ENCODE data around the gene ASS1. TPM values are rescaled to one million over a fixed set of nuclear protein-coding genes. Genes with fewer than 3 reads are reported as not detected.
"Not testable (repeated sequence)": the region's sequence is repeated elsewhere in the genome, so short reads cannot be mapped to it uniquely, and the experiment has no call there.

ASS1 gene
- total and polyA plus RNA-seq, 2 donors (not counting 1 experiment from before 2014, with no cell fraction given) = 0.30 to 0.44 TPM

DNA sequence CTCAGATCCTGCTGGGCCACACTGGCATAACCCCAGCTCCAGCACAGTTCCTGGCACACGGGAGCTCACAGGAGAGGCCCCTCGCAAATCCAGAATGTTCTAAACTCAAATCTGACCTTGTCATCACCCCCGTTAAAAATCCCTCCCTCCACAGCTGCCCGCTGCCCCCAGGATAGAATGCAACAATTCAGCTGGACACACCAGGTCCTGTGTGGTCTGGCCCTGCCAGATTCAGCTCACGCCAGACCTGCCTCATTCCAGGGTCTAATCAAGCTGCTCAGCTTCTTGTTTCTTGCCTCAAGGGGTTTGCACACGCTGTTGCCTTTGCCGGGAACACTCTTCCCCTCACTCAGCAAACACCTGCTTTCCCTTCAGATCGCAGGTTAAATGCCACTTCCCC is 45.0 kb upstream of the ASS1 start:
- CTCF ChIA-PET = no interaction called here
- intact Hi-C loops (cut with micrococcal nuclease) = no loop called here
- ATAC-seq (ENCODE audit: low read depth) = no peak

DNA sequence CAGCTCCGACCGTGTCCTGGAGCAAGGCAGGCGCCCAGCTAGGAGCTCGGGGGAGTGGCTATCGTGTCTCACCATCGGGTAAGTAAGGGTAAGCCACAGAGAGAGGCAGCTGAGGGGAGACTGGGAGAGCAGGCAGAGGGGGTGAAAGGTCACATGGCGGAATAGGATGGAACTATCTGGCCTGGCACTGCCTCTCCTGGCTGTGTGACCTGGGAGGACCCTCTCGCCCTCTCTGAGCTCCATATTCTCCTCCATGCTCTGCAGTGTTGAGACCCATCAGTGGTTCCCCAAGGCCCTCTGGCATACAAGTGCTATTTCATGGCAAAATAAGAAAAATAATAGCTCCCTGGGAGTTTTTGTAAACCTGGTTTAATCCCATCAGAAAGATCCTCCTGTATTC is 43.9 kb upstream of the ASS1 start:
- H3K36me3 ChIP-seq (replicated peaks in 1 of 2; ENCODE audit: control extremely low read depth in 1 of 2, control insufficient read depth in 1 of 2, extremely low read depth in 1 of 2, insufficient read depth in 2 of 2, low read length in 1 of 2) = no peaks in the 10 kb centered on the region
- no peaks in the 10 kb centered on the region for H4K20me1 ChIP-seq (ENCODE audit: control insufficient read depth, insufficient read depth, low read length, poor library complexity, severe bottlenecking)
- Mint-ChIP-seq H3K27me3 (peaks cover 10% of the 10 kb centered on the region), H3K27ac (no peak overlapping the region), H3K4me1 (no peaks in the 10 kb centered on the region), H3K4me3 (no peak overlapping the region), H3K9me3 (ENCODE audit: insufficient read depth) (peaks cover 2% of the 10 kb centered on the region)
- DNase-seq (no peak), ATAC-seq (ENCODE audit: low read depth) (no peak)
- H3K9me3 ChIP-seq (ENCODE audit: control extremely low read depth in 1 of 3, control insufficient read depth in 2 of 3, insufficient read depth in 1 of 3, low read length in 2 of 3) = peaks cover 0 to 5% (median 0%) of the 10 kb centered on the region in 3 donors
- ChIA-PET POLR2A (no interaction called here), CTCF (interaction anchor here (1.2 kb wide), 1 partner anchor 315 kb away, joined by 3 read pairs; no protein-coding TSS in a partner anchor)
- no peaks in the 10 kb centered on the region for H3K4me1 ChIP-seq (ENCODE audit: control insufficient read depth in 2 of 2, insufficient read depth in 2 of 2, low read length in 2 of 2)
- TF ChIP-seq, protein P1, sequence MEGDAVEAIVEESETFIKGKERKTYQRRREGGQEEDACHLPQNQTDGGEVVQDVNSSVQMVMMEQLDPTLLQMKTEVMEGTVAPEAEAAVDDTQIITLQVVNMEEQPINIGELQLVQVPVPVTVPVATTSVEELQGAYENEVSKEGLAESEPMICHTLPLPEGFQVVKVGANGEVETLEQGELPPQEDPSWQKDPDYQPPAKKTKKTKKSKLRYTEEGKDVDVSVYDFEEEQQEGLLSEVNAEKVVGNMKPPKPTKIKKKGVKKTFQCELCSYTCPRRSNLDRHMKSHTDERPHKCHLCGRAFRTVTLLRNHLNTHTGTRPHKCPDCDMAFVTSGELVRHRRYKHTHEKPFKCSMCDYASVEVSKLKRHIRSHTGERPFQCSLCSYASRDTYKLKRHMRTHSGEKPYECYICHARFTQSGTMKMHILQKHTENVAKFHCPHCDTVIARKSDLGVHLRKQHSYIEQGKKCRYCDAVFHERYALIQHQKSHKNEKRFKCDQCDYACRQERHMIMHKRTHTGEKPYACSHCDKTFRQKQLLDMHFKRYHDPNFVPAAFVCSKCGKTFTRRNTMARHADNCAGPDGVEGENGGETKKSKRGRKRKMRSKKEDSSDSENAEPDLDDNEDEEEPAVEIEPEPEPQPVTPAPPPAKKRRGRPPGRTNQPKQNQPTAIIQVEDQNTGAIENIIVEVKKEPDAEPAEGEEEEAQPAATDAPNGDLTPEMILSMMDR (IDR thresholded peaks at IDR 0.05) = no peak
- no peak for TF ChIP-seq EZH2 (IDR thresholded peaks at IDR 0.05; ENCODE audit: borderline replicate concordance, insufficient read depth, low read depth, low read length, poor library complexity, severe bottlenecking)
- no peak overlapping the region for H2AFZ ChIP-seq (ENCODE audit: insufficient read depth, low read depth, low read length, poor library complexity, severe bottlenecking)
- H3K9ac ChIP-seq (ENCODE audit: low read length) = no peak overlapping the region
- H3K27ac ChIP-seq (ENCODE audit: low read length in 2 of 2) = no peak overlapping the region
- no peaks in the 10 kb centered on the region for H3K79me2 ChIP-seq (ENCODE audit: control insufficient read depth, insufficient read depth, low read length)
- intact Hi-C loops (cut with micrococcal nuclease) = no loop called here
- H3K4me3 ChIP-seq (ENCODE audit: control extremely low read depth in 1 of 5, extremely low read depth in 1 of 5, insufficient read depth in 1 of 5, low read depth in 2 of 5, low read length in 4 of 5) = no peak overlapping the region
- 93% methylated on average over 7 of the region's 8 CpGs for WGBS (ENCODE audit: insufficient coverage)
- H3K27me3 ChIP-seq (replicated peaks in 1 of 4; ENCODE audit: control extremely low read depth in 1 of 4, control insufficient read depth in 3 of 4, insufficient read depth in 4 of 4, low read length in 3 of 4) = no peaks in the 10 kb centered on the region
- no peak overlapping the region for H3K4me2 ChIP-seq (replicated peaks; ENCODE audit: low read depth, low read length, poor library complexity, severe bottlenecking)

More for the DNA sequence above, 45.0 kb upstream of the ASS1 start:
- Histone ChIP-seq H3K9me3 (ENCODE audit: control extremely low read depth in 1 of 3, control insufficient read depth in 2 of 3, insufficient read depth in 1 of 3, low read length in 2 of 3) (peaks cover 0 to 8% (median 0%) of the 10 kb centered on the region in 3 donors), H3K4me3 (ENCODE audit: control extremely low read depth in 1 of 5, extremely low read depth in 1 of 5, insufficient read depth in 1 of 5, low read depth in 2 of 5, low read length in 4 of 5) (no peak overlapping the region), H3K9ac (ENCODE audit: low read length) (no peak overlapping the region), H3K36me3 (replicated peaks in 1 of 2; ENCODE audit: control extremely low read depth in 1 of 2, control insufficient read depth in 1 of 2, extremely low read depth in 1 of 2, insufficient read depth in 2 of 2, low read length in 1 of 2) (no peaks in the 10 kb centered on the region), H3K27ac (ENCODE audit: low read length in 2 of 2) (no peak overlapping the region), H4K20me1 (ENCODE audit: control insufficient read depth, insufficient read depth, low read length, poor library complexity, severe bottlenecking) (no peaks in the 10 kb centered on the region), H3K4me1 (ENCODE audit: control insufficient read depth in 2 of 2, insufficient read depth in 2 of 2, low read length in 2 of 2) (no peaks in the 10 kb centered on the region), H3K79me2 (ENCODE audit: control insufficient read depth, insufficient read depth, low read length) (no peaks in the 10 kb centered on the region), H3K27me3 (replicated peaks in 1 of 4; ENCODE audit: control extremely low read depth in 1 of 4, control insufficient read depth in 3 of 4, insufficient read depth in 4 of 4, low read length in 3 of 4) (no peaks in the 10 kb centered on the region), H2AFZ (ENCODE audit: insufficient read depth, low read depth, low read length, poor library complexity, severe bottlenecking) (no peak overlapping the region), H3K4me2 (replicated peaks; ENCODE audit: low read depth, low read length, poor library complexity, severe bottlenecking) (no peak overlapping the region)
- Mint-ChIP-seq H3K9me3 (ENCODE audit: insufficient read depth) (peaks cover 2% of the 10 kb centered on the region), H3K4me1 (no peaks in the 10 kb centered on the region), H3K4me3 (no peak overlapping the region), H3K27me3 (peaks cover 10% of the 10 kb centered on the region), H3K27ac (no peak overlapping the region)
- POLR2A ChIA-PET = no interaction called here
- no peak for DNase-seq
- no peak for TF ChIP-seq EZH2 (IDR thresholded peaks at IDR 0.05; ENCODE audit: borderline replicate concordance, insufficient read depth, low read depth, low read length, poor library complexity, severe bottlenecking)
- 82% methylated on average over 8 of the region's 8 CpGs for WGBS (ENCODE audit: insufficient coverage)

DNA sequence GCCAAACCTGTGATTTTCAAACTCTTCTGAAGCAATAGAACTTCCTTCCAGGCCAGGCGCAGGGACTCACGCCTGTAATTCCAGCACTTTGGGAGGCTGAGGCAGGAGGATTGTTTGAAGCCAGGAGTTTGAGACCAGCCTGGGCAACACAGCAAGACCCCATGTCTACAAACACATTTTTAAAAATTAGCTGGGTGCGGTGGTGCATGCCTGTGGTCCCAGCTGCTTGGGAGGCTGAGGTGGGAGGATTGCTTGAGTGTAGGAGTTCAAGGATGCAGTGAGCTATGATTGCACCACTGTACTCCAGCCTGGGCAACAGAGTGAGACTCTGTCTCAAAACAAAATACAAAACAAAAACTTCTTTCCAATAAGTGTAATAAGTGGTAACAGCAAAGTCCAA is 43.0 kb upstream of the ASS1 start:
- H3K79me2 ChIP-seq (ENCODE audit: control insufficient read depth, insufficient read depth, low read length); H3K9me3 ChIP-seq (ENCODE audit: control extremely low read depth in 1 of 3, control insufficient read depth in 2 of 3, insufficient read depth in 1 of 3, low read length in 2 of 3); H3K4me1 Mint-ChIP-seq; H3K4me3 Mint-ChIP-seq; H3K27ac Mint-ChIP-seq; H3K4me3 ChIP-seq (ENCODE audit: control extremely low read depth in 1 of 5, extremely low read depth in 1 of 5, insufficient read depth in 1 of 5, low read depth in 2 of 5, low read length in 4 of 5); H3K9ac ChIP-seq (ENCODE audit: low read length); H3K27me3 Mint-ChIP-seq; DNase-seq; H3K27ac ChIP-seq (ENCODE audit: low read length in 2 of 2); H3K4me2 ChIP-seq (replicated peaks; ENCODE audit: low read depth, low read length, poor library complexity, severe bottlenecking); H3K27me3 ChIP-seq (replicated peaks in 1 of 4; ENCODE audit: control extremely low read depth in 1 of 4, control insufficient read depth in 3 of 4, insufficient read depth in 4 of 4, low read length in 3 of 4); H3K36me3 ChIP-seq (replicated peaks in 1 of 2; ENCODE audit: control extremely low read depth in 1 of 2, control insufficient read depth in 1 of 2, extremely low read depth in 1 of 2, insufficient read depth in 2 of 2, low read length in 1 of 2); H3K9me3 Mint-ChIP-seq (ENCODE audit: insufficient read depth); CTCF ChIA-PET; H4K20me1 ChIP-seq (ENCODE audit: control insufficient read depth, insufficient read depth, low read length, poor library complexity, severe bottlenecking); intact Hi-C loops (cut with micrococcal nuclease); H2AFZ ChIP-seq (ENCODE audit: insufficient read depth, low read depth, low read length, poor library complexity, severe bottlenecking); ATAC-seq (ENCODE audit: low read depth); H3K4me1 ChIP-seq (ENCODE audit: control insufficient read depth in 2 of 2, insufficient read depth in 2 of 2, low read length in 2 of 2); POLR2A ChIA-PET: not testable (repeated sequence)
- no CpG with 5 or more reads among the region's 3 CpGs for WGBS (ENCODE audit: insufficient coverage)
